Right atrium auricular region (tissue), 2 donors: Measurements from ENCODE around the gene LAP3. TPM values are rescaled to one million over a fixed set of nuclear protein-coding genes. Genes with fewer than 3 reads are reported as not detected.
"Not testable (repeated sequence)": the region's sequence is repeated elsewhere in the genome, so short reads cannot be mapped to it uniquely, and the experiment has no call there.

ENCODE experiments used
- DNase-seq: peaks from one replicate; pipeline ENCODE4 v3.0.0-alpha.2; 2019; ENCODE audit warnings: low spot score
- H3K27ac ChIP-seq, 2 donors: fragments of 200-600 bp; sonication (generic); 1 replicate in 1 of 2; 2 replicates in 1 of 2; pipeline ENCODE4 v1.5.1; 2016 to 2019
- H3K27me3 ChIP-seq, 2 donors: fragments of 200-600 bp; sonication (generic); one replicate each; pipeline versions ENCODE4 v1.5.1 to v1.6.0; 2017 to 2019
- H3K36me3 ChIP-seq: fragments of 200-600 bp; sonication (generic); one replicate; pipeline ENCODE4 v1.5.1; 2016
- H3K4me1 ChIP-seq, 2 donors: fragments of 200-600 bp; sonication (generic); one replicate each; pipeline versions ENCODE4 v1.5.1 to v1.6.0; 2017 to 2019
- H3K4me3 ChIP-seq, 2 donors: fragments of 200-600 bp; sonication (generic); 1 replicate in 1 of 2; 2 replicates in 1 of 2; pipeline ENCODE4 v1.5.1; 2017 to 2019; ENCODE audit warnings: mild to moderate bottlenecking in 1 of 2, moderate library complexity in 1 of 2
- H3K9me3 ChIP-seq, 2 donors: fragments of 200-600 bp; sonication (generic); one replicate each; pipeline ENCODE4 v1.5.1; 2019
- CTCF ChIP-seq, 2 donors: fragments of 200-600 bp; sonication (generic); IDR thresholded peaks; one replicate each; pipeline ENCODE4 v1.5.1; 2019; ENCODE audit warnings: antibody characterized with exemption in 2 of 2
- total RNA-seq, 2 donors: library from RNA; depleted of rRNA; stranded (reverse); fragments of >200 nt; gene quantifications; one replicate each; pipeline ENCODE4 v1.1.0, GENCODE V29; 2016

LAP3 gene
- total RNA-seq, 2 donors from 2014 or later, result 35.5 to 67.2 TPM

- Histone ChIP-seq H3K9me3 (no peaks in the 10 kb centered on the region), H3K27me3 (no peaks in the 10 kb centered on the region), H3K27ac (no peak overlapping the region), H3K36me3 (no peaks in the 10 kb centered on the region), H3K4me3 (no peak overlapping the region), H3K4me1 (no peaks in the 10 kb centered on the region)
- DNase-seq, result no peak
- TF ChIP-seq CTCF (IDR thresholded peaks at IDR 0.05), result no peak
Measured at GRCh38 chr4:17535906-17536305, 41.1 kb upstream of the LAP3 start.

GRCh38 chr4:17537060-17537459 is 39.9 kb upstream of the LAP3 start:
- not testable (repeated sequence) for H3K27ac ChIP-seq, H3K4me3 ChIP-seq, DNase-seq, H3K36me3 ChIP-seq, H3K4me1 ChIP-seq, H3K9me3 ChIP-seq, H3K27me3 ChIP-seq

- H3K4me3 ChIP-seq, result no peak overlapping the region
- DNase-seq, result no peak
- no peaks in the 10 kb centered on the region for H3K4me1 ChIP-seq
- no peak for TF ChIP-seq CTCF (IDR thresholded peaks at IDR 0.05)
- no peaks in the 10 kb centered on the region for H3K9me3 ChIP-seq
- H3K27ac ChIP-seq, result no peak overlapping the region
- H3K27me3 ChIP-seq, result no peaks in the 10 kb centered on the region
- no peaks in the 10 kb centered on the region for H3K36me3 ChIP-seq
Measured at GRCh38 chr4:17544205-17544604, 32.8 kb upstream of the LAP3 start.

- Histone ChIP-seq H3K27ac (no peak overlapping the region), H3K4me1 (no peaks in the 10 kb centered on the region), H3K27me3 (no peaks in the 10 kb centered on the region), H3K36me3 (no peaks in the 10 kb centered on the region), H3K9me3 (no peaks in the 10 kb centered on the region), H3K4me3 (no peak overlapping the region)
- TF ChIP-seq CTCF (IDR thresholded peaks at IDR 0.05), result no peak
- no peak for DNase-seq
Measured at GRCh38 chr4:17544831-17545234, 32.2 kb upstream of the LAP3 start.

- H3K4me3 ChIP-seq, result no peak overlapping the region
- TF ChIP-seq CTCF (IDR thresholded peaks at IDR 0.05), result no peak
- H3K9me3 ChIP-seq, result no peaks in the 10 kb centered on the region
- H3K27me3 ChIP-seq, result no peaks in the 10 kb centered on the region
- no peak for DNase-seq
- no peaks in the 10 kb centered on the region for H3K36me3 ChIP-seq
- no peaks in the 10 kb centered on the region for H3K4me1 ChIP-seq
- no peak overlapping the region for H3K27ac ChIP-seq
Measured at GRCh38 chr4:17545374-17546140, 31.4 kb upstream of the LAP3 start.

- Histone ChIP-seq H3K4me1 (no peaks in the 10 kb centered on the region), H3K27ac (no peak overlapping the region), H3K27me3 (no peaks in the 10 kb centered on the region), H3K9me3 (no peaks in the 10 kb centered on the region), H3K4me3 (no peak overlapping the region), H3K36me3 (no peaks in the 10 kb centered on the region)
- no peak for DNase-seq
- TF ChIP-seq CTCF (IDR thresholded peaks at IDR 0.05), result no peak
Measured at GRCh38 chr4:17546222-17546621, 30.8 kb upstream of the LAP3 start.
